Ramos (cell line): ENCODE data around the gene PLEKHG2.
"Not testable (repeated sequence)": the region's sequence is repeated elsewhere in the genome, so short reads cannot be mapped to it uniquely, and the experiment has no call there.

Experiments
- in situ Hi-C: fragments of 300-500 bp; cut with MboI; formaldehyde crosslinking; loops from one replicate; pipeline ENCODE4 v1.14.3; 2022; ENCODE audit warnings: low sequenced_read_pairs; ENCODE audit not compliant: unreplicated experiment

PLEKHG2 gene

DNA sequence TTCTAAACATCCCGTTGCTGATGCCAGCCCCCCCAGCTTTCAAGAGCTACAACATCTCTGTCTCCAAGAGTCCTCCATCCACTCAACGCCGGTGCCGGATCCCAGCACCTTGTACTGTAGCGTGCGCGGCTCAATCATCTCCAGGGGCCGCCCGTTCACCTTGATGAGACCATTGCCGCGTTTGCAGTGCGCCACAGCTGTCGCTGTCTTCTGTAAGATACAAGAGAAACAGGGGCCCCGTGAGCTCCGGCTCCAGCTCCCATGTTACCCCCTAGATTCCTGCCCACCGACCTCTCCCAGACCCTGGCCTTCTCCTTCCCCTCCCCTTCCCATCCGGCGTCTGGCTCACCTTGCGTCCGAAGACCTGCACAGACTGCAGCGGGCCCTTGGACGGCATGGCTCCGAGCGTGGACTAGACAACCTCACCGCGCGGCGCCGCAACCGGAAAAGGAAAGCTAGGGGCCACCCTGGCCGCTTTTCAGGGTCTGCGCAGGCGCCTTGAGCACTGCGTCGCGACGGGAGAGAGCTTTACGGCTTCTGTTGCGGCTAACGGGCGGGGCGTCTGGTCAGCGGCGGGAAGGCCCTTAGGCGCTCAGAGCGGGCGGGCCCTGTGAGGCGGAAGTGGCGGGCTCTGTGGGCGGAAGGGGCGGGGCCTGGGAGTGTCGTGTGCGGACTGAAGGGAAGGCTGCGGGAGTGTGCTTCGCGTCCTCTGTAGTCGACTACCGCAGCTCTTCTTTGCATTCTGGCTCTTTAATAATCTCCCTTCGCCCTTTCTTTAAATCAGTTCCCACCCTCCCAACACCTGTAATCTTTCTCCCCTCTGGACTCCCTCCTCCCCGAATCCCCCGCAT is 23.3 kb downstream of the PLEKHG2 start, which contains the start of gene RPS16:
Gene RPS16, minus strand, starts transcription at position 451 of the 851 bp plus-strand sequence. Its CDS starts 54 bp downstream, at position 397.
- in situ Hi-C loops, result loop anchor here (25.0 kb wide), 1 partner anchor 402 kb away; the partner anchor contains the start of genes DYRK1B and FBL

DNA sequence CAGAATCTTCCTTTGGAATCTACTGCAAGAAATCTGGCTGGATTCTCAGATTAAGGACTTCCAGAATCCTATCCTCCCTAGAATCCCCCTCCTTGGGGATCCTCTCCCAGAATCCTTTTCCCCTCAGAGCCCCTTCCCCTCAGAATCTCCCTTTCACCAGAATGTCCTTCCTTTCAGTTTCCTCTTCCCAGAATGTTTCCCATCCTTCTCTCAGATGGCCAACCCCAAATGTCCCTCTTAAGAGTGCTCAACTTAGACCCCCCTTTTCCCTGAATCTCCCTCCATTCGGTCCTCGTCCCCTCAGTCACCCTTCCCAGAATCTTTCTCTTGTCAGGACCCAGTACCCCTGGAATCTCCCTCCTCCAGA is 23.9 kb downstream of the PLEKHG2 start:
- in situ Hi-C loops, result loop anchor here (25.0 kb wide), 1 partner anchor 401 kb away; the partner anchor contains the start of genes DYRK1B and FBL

DNA sequence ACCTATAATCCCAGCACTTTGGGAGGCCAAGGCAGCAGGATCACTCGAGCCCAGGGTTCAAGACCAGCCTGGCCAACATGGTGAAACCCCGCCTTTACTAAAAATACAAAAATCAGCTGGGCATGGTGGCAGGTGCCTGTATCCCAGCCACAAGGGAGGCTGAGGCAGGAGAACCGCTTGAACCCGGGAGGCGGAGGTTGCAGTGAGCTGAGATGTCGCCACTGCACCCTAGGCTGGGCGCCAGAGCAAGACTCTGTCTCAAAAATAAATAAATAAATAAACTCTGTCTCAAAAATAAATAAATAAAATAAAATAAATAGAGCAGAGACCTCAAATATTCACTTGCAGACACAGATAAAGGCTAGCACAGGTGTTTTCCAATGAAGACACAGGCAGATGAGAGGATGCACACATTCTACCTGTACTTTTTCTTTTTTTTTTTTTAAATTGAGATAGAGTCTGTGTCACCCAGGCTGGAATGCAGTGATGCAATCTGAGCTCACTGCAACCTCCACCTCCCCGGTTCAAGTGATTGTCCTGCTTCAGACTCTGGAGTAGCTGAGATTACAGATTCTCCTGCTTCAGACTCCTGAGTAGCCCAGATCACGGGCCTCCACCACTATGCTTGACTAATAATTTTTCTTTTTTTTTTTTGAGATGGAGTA is 25.9 kb downstream of the PLEKHG2 start:
- in situ Hi-C loops, result loop anchor here (25.0 kb wide), 1 partner anchor 399 kb away; the partner anchor contains the start of genes DYRK1B and FBL

GRCh38 chr19:39444598-39445195 is 32.2 kb downstream of the PLEKHG2 start:
- in situ Hi-C loops, result loop anchor here (25.0 kb wide), 1 partner anchor 393 kb away; the partner anchor contains the start of genes DYRK1B and FBL

GRCh38 chr19:39445196-39446111 is 33.0 kb downstream of the PLEKHG2 start, which contains the start of gene SUPT5H:
TSS of gene SUPT5H (plus strand) at chr19:39445582. CDS start at chr19:39445891, 309 bp downstream.
- in situ Hi-C loops, result loop anchor here (25.0 kb wide), 1 partner anchor 392 kb away; the partner anchor contains the start of genes DYRK1B and FBL

- in situ Hi-C loops, result loop anchor here (25.0 kb wide), 1 partner anchor 391 kb away; the partner anchor contains the start of genes DYRK1B and FBL
Observed at GRCh38 chr19:39446365-39447084, 34.1 kb downstream of the PLEKHG2 start.

DNA sequence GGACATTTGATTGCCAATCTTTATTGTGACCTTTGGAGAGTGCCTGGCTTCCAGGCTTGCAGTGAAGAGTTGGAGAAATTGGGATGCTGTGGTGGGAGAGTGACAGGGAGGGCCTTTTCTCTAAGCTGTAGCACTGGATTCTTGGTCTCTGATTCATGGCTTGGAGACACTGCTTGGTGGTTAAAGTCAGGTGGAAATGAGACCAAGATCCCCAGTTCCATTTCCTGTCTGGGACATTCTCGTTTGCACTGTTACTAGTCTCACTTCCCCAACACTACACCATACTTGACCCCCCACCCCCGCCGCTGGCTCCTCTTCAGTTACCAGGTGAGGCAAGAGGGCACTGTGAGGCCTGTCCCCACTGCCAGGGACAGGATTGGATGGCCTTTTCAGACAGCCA is 35.8 kb downstream of the PLEKHG2 start:
- in situ Hi-C loops, result loop anchor here (25.0 kb wide), 1 partner anchor 389 kb away; the partner anchor contains the start of genes DYRK1B and FBL

DNA sequence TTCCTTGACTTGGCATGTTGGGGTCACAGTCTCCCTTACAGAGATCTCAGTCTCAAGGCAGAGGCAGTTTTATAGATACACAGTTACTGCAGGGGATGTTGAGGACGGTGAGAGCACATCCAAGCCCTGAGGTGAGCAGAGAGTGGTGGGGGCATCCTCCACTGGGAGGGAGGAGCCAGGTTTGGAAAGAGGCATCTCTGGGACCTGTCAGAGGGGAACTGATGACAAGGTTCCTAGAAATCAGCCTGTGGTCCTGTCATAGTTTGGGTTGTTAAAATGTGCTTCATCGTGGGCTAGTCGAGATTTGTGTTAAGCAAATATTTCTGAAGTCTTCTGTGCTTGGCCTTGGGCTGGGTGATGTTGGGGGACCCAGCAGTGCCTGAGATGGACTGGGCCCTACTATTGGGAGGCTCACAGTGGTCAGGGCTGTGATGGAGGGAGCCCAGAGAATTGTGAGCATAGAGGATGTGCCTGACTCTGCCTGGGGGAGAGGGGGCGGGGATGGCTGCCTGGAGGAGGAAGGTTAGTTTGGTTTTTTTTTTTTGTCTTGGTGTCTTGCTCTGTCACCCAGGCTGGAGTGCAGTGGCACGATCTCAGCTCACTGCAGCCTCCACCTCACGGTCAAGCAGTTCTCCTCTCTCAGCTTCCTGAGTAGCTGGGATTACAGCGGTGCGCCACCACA is 36.8 kb downstream of the PLEKHG2 start:
- in situ Hi-C loops, result loop anchor here (25.0 kb wide), 1 partner anchor 388 kb away; the partner anchor contains the start of genes DYRK1B and FBL

- in situ Hi-C loops, result not testable (repeated sequence)
Observed at GRCh38 chr19:39451257-39451656, 38.8 kb downstream of the PLEKHG2 start.

DNA sequence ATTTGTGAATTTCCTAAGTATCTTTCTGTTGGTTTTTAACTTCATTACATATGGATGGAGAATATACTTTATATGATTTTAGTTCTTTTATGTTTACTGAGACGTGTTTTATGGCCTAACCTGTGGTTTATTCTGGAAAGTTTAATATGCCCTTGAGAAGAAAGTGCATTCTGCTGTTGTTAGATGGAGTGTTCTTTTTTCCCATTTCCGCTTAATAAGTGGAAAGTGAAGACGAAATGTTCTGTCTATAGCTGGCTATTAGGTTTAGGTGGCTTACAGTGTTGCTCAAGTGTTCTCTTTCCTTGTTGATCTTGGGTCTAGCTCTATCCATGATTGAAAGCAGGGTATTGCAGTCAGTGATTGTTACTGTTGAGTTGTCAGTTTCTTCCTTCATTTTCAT is 50.9 kb downstream of the PLEKHG2 start:
- in situ Hi-C loops, result no loop called here

DNA sequence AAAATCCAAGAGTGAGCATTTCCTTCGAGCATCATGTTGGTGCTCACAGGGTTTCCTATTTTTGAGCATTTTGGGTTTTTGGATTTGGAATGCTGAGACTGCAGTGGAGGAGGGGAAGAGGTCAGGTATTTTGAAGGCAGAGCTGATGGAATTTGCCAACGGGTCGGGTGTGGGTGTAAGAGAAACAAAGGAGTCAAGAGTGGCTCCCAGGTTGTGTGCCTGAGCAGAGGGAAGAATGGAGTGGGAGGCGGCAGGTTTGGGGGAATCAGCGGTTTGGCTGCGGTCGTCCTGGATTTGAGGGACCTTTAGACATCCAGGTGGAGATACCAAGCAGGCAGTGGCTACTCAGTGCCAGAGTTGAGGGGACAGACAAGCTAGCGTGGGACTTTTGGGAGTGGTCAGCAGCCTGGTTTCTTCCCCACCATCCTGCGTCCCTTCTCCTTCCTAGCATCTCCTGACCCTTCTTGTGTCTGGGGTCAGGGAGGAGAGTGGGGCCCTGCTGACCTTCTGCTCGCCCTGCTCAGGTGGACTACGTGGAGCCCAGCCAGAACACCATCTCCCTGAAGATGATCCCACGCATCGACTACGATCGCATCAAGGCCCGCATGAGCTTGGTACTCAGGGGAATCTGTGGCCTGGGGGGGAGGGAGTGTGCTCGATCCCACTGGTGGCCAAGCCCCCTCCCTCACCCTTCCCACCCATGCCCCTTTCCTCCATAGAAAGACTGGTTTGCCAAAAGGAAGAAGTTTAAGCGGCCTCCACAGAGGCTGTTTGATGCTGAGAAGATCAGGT is 53.7 kb downstream of the PLEKHG2 start:
- in situ Hi-C loops, result no loop called here

DNA sequence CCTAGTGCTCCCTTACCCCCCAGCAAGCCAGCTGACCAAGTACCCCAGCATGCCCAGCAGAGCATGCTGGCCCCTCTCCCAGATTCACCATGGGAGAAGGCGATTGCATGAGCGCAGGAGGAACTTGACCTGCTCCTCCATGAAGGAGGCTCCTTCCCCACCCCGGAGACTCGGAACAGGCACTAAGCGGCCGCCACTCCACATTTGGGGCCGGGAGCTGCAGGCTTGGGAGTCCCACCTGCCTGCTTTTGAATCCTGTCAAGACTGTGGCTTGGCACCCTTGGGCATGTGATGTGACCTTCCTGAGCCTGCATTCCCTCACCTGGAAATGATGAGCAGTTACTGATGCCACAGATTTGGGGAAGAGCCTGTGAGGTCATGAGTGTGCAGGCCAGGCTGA is 55.5 kb downstream of the PLEKHG2 start:
- in situ Hi-C loops, result no loop called here

DNA sequence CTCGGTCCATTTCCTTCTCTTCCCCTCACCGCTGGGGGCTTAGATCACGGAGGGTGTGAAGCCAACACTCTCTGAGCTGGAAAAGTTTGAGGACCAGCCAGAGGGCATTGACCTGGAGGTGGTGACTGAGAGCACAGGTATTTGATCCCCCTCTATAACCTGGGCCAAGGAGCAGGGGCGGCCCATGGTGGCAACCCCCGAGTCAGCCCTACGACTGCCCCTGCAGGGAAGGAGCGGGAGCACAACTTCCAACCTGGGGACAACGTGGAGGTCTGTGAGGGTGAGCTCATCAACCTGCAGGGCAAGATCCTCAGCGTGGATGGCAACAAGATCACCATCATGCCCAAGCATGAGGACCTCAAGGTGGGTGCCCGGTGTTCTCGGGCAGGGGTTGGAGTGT is 56.6 kb downstream of the PLEKHG2 start:
- in situ Hi-C loops, result no loop called here

DNA sequence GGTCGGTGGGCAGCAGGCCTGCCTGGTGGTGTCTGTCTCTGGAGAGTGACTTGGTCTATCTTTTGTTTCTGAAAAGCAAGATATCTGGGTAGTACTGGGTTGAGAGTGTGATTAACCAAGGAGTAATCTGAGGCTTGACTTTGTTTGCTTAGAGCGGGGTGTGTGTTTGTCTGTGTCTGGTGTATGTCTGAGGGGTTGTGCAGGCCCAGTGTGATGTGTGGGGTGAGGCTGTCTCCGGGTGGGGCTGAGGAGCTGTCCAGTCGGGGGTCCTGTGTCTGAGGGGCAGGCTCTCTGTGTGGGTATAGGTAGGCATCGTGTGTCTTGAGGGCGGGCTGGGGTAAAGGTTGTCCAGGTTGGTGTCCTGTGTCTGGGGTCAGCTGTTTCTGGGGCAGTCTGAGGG is 57.1 kb downstream of the PLEKHG2 start:
- in situ Hi-C loops, result no loop called here

- in situ Hi-C loops, result no loop called here
Observed at GRCh38 chr19:39470724-39471339, 58.4 kb downstream of the PLEKHG2 start.

DNA sequence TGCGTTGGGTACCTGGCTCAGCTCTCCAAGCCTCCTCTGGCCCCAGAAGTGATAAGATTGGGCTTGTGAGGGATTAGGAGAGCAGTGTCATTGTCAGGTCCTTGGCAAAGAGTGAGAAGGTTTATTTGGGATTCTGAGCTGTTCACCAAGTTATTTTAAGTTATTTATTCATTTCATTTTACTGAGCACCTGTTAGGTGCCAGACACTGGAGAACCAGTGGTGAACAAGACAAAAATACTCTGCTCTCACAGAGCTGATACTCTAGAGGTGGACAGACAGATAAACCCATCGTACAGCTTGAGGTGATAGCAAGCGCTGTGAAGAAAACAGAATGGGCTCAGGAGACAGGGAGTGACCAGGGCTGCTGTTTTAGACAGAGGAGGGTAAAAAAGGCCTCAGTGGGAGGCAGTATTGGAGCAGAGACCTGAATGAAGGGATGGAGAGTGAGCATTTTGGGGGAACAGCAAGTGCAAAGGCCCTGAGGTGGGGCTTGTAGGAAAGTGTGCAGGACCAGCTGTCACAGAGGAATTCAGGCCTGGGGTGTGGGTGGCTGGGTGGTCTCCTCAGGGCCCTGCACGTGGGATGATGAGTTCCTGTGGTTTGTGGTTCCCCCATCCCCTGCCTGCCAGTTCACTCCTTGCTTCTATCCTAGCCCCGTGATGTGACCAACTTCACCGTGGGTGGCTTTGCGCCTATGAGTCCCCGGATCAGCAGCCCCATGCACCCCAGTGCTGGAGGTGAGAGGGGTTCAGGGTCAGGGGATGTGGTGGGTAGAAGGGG is 59.5 kb downstream of the PLEKHG2 start:
- in situ Hi-C loops, result no loop called here
